Astrocyte of the spinal cord (primary cell): ENCODE measurements around the gene P2RY6.

Source experiments
- DNase-seq: peaks from one replicate; pipeline ENCODE4 v3.0.0; 2011; ENCODE audit warnings: low read depth, low spot score
- H3K4me3 ChIP-seq: 2 replicates; pipeline ENCODE4 v1.5.1; 2011; ENCODE audit warnings: low read depth, mild to moderate bottlenecking, low read length, moderate library complexity
- CTCF ChIP-seq: IDR thresholded peaks from 2 replicates; pipeline ENCODE4 v1.5.1; 2012; ENCODE audit warnings: low read depth, mild to moderate bottlenecking, low read length, inconsistent platforms
- in situ Hi-C: cut with HindIII; loops from 2 replicates; pipeline ENCODE4 v1.10.0; 2017; ENCODE audit warnings: low sequenced_read_pairs

P2RY6 gene

DNA sequence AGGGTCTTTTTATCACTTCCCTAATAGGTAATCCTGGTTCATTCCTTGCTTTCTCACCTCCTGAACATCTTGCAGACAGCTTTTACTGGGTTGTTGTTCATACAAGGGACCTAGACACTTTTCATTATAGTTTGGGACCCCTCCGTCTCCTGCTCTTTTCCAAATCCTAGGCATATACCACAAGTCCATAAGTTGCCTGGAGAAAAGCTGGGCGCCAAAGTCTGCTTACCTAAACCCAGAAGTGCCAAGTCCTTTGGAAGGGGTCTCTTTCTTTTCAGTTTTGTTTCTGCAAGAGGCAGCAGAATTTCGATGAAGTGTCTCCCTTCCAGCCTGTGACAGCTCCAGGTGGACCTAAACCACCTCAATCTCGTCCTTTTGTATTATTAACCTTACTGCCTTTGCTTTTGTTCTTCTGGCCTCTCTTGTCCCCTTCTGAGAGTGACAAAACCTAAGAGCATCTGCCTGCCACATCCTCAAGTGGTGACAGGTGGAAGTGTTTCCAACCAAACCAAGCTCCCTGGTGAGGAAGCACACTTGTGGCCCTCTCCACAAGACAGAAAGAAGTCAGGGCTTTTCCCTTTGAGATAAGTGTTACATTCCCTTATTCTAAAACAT, 19.5 kb upstream of the P2RY6 start:
- no peak overlapping the region for H3K4me3 ChIP-seq
- no peak for TF ChIP-seq CTCF
- DNase-seq: no peak
- in situ Hi-C loops: no loop called here

- peak; percentile 94 for DNase-seq
- TF ChIP-seq CTCF: no peak
- in situ Hi-C loops: no loop called here
- H3K4me3 ChIP-seq: no peak overlapping the region
These were observed 14.6 kb upstream of the P2RY6 start for GRCh38 chr11:73257342-73258103.

DNA sequence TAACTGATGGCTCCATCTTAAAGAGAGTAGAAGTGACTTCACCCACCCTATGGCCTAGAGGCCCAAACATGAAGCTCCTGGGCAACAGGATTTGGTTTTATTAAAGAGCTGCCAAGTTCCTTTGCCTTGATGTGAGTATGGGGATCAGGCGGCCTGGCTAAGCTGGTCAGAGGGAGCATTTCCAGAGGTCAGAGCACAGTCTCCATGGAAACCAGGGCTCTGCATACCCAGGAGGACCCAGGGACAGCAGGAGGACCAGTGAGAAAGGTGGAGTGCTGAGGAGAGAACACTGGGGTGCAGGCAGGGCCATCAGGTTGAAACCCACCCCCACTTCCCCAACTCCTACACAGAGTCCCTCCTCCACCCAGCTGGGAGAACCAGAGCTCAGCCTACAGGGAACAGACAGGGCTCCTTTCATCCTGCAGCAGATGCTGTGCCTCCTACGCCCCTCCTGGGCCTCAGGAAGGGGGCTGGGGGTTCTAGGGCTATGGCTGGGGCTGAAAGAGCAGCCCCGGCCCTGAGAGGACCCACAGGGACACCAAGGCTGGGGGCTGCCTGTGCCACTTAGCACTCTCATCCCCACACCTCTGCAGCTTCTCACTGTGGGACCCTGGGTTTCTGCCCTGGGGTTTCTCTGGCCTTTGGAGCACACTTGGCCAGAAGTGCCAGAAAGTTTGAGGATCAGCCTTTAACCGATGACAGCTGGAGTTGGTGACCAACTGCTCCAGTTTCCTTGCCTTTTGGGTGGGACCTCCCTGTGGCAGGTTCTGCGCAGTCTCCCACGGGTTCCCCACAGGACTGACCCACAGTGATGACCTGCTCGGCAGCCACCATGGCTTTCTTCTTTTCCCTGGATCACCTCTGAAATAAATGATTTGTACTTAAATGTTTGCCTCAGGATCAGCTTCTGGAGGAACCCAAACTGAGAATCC, 13.8 kb upstream of the P2RY6 start:
- in situ Hi-C loops: no loop called here
- DNase-seq: no peak
- no peak for TF ChIP-seq CTCF
- H3K4me3 ChIP-seq: no peak overlapping the region

GRCh38 chr11:73259406-73260126, 12.6 kb upstream of the P2RY6 start:
- in situ Hi-C loops: no loop called here
- DNase-seq: no peak
- TF ChIP-seq CTCF: no peak
- H3K4me3 ChIP-seq: no peak overlapping the region

DNA sequence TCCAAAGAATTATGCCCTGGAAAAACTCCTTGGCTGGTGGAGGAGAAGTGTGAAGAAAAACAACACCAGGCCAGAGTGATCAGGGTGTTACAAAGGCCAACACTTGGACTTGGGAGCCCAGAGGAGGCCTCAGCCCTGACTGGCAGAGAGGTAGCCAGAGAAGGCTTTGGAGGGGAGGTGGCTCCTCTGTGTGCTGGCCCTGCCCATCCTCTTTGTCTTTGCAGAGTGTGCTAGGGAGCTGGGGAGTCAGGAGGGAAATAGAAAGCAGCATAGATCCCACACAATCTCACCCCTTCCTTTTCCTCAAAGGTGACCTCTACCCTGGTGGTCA, 12.0 kb upstream of the P2RY6 start:
- no peak for TF ChIP-seq CTCF
- H3K4me3 ChIP-seq: no peak overlapping the region
- DNase-seq: no peak
- in situ Hi-C loops: no loop called here
